Ovary (tissue), 9 donors: Measurements from ENCODE around the gene CAPNS1. TPM values are rescaled to one million over a fixed set of nuclear protein-coding genes. Genes with fewer than 3 reads are reported as not detected.
"Not testable (repeated sequence)": the region's sequence is repeated elsewhere in the genome, so short reads cannot be mapped to it uniquely, and the experiment has no call there.

Source experiments
- DNase-seq, 5 donors: peaks; one replicate each; pipeline ENCODE4 v3.0.0-alpha.2; 2019 to 2020
- H3K27ac ChIP-seq, 2 donors: fragments of 200-600 bp; one replicate each; pipeline versions ENCODE4 v1.5.1 to v1.8.0; 2019 to 2022
- H3K27me3 ChIP-seq: fragments of 200-600 bp; one replicate; pipeline ENCODE4 v1.8.0; 2022
- H3K36me3 ChIP-seq: fragments of 200-600 bp; sonication (generic); one replicate; pipeline ENCODE4 v1.5.1; 2019
- H3K4me1 ChIP-seq: one replicate; pipeline ENCODE4 v1.8.1; 2013; ENCODE audit warnings: mild to moderate bottlenecking, moderate library complexity; ENCODE audit not compliant: insufficient read depth
- H3K4me3 ChIP-seq: fragments of 200-600 bp; sonication (generic); one replicate; pipeline ENCODE4 v1.5.1; 2017
- H3K9me3 ChIP-seq, 2 donors: fragments of 200-600 bp in 1 of 2; sonication (generic) in 1 of 2; one replicate each; pipeline versions ENCODE4 v1.5.1 to v1.8.1; 2013 to 2019; ENCODE audit warnings: mild to moderate bottlenecking in 1 of 2, moderate library complexity in 1 of 2
- CTCF ChIP-seq, 3 donors: fragments of 450-650 bp in 2 of 3; fragments of 200-600 bp in 1 of 3; IDR thresholded peaks; one replicate each; pipeline versions ENCODE4 v1.5.1 to v1.8.0; 2016 to 2022; ENCODE audit warnings: antibody characterized with exemption in 3 of 3, mild to moderate bottlenecking in 1 of 3
- EP300 ChIP-seq: sonication (generic); formaldehyde crosslinking; IDR thresholded peaks from one replicate; pipeline ENCODE4 v1.6.1; 2017; ENCODE audit warnings: antibody characterized with exemption
- POLR2A ChIP-seq: fragments of 450-650 bp; IDR thresholded peaks from one replicate; pipeline ENCODE4 v1.6.1; 2017; ENCODE audit warnings: antibody characterized with exemption, mild to moderate bottlenecking, moderate library complexity
- WGBS, 3 donors: extraction: QIAGEN DNeasy Blood & Tissue Kit in 1 of 3; methylation state at CpG; one replicate each; pipeline versions ENCODE4 v1.1.5 to v1.1.7; 2013 to 2017; 5-methylcytosine and 5-hydroxymethylcytosine counted together
- intact Hi-C, 4 donors: fragments of 100-400 bp; cut with DNase I; formaldehyde crosslinking; loops; one replicate each; pipeline versions ENCODE4 v1.11.0 to v1.15.1; 2022 to 2023
- polyA plus RNA-seq, 2 donors: library from polyadenylated mRNA; stranded (reverse); fragments of 200-250 nt in 1 of 2; fragments of 350-450 nt in 1 of 2; fragmentation: Illumina TruSeq in 1 of 2; extraction: RNeasy Lipid Tissue Mini Kit (QIAGEN cat#74804) in 1 of 2; gene quantifications; one replicate each; pipeline ENCODE4 v1.2.3, GENCODE V29; 2013 to 2014
- total RNA-seq, 7 donors: library from RNA; depleted of rRNA in 2 of 7; stranded (reverse); fragments of >200 nt in 2 of 7; fragmentation: NEBNext Ultra II Directional in 3 of 7; extraction: Animal tissue kit (Norgen Biotek cat#: 25700) in 3 of 7; gene quantifications; one replicate each; pipeline versions ENCODE4 v1.1.0 to v1.2.4, GENCODE V29; 2016 to 2023
- donor health status: DM: no; HTN: no; CAD: no; lungs with moderate emphysema.
- donor health status: DM: no; HTN: no; CAD: no.
- donor health status: Bipolar disorder and iron deficiency.
- donor health status: DM: yes; HTN: yes; CAD: no.
- donor health status: DM: no; HTN: no; CAD: no.
- donor health status: DM: yes; HTN: yes; CAD: no.

CAPNS1 gene
- total and polyA plus RNA-seq, 9 donors: 69.4 to 783 (median 488) TPM

GRCh38 chr19:36163813-36164212, 23.9 kb downstream of the CAPNS1 start:
- H3K36me3 ChIP-seq: no peaks in the 10 kb centered on the region
- WGBS, 3 donors: 94 to 96% (median 96%) methylated on average over 12 of the region's 12 CpGs
- no peaks in the 10 kb centered on the region for H3K4me1 ChIP-seq
- no peak for DNase-seq
- H3K27ac ChIP-seq: no peak overlapping the region
- H3K4me3 ChIP-seq: no peak overlapping the region
- intact Hi-C loops: loop anchor here in 1 of 4 donors (10.0 kb wide), 1 partner anchor 99 kb away; no protein-coding TSS in a partner anchor
- no peaks in the 10 kb centered on the region for H3K27me3 ChIP-seq
- no peaks in the 10 kb centered on the region for H3K9me3 ChIP-seq
- no peak for TF ChIP-seq CTCF (IDR thresholded peaks at IDR 0.05)
- TF ChIP-seq EP300: no peak
- no peak for TF ChIP-seq POLR2A

GRCh38 chr19:36169084-36169760, 29.4 kb downstream of the CAPNS1 start:
- TF ChIP-seq POLR2A (no peak), CTCF (IDR thresholded peaks at IDR 0.05) (no peak), EP300 (no peak)
- intact Hi-C loops: loop anchor here in 1 of 4 donors (10.0 kb wide), 1 partner anchor 104 kb away; no protein-coding TSS in a partner anchor

GRCh38 chr19:36172852-36173251, 33.0 kb downstream of the CAPNS1 start:
- H3K36me3 ChIP-seq: no peaks in the 10 kb centered on the region
- intact Hi-C loops: loop anchor here in 3 of 4 donors (5.0 kb wide), 1 partner anchor 46 kb away; no protein-coding TSS in a partner anchor
- DNase-seq: no peak
- 80 to 94% (median 89%) methylated on average over 5 of the region's 5 CpGs for WGBS, 3 donors
- no peak for TF ChIP-seq EP300
- TF ChIP-seq CTCF (IDR thresholded peaks at IDR 0.05): no peak
- no peak for TF ChIP-seq POLR2A
- H3K27ac ChIP-seq: no peak overlapping the region
- H3K9me3 ChIP-seq: no peaks in the 10 kb centered on the region
- no peaks in the 10 kb centered on the region for H3K27me3 ChIP-seq
- no peaks in the 10 kb centered on the region for H3K4me1 ChIP-seq
- H3K4me3 ChIP-seq: no peak overlapping the region

More at GRCh38 chr19:36169084-36169760, 29.4 kb downstream of the CAPNS1 start:
- Histone ChIP-seq H3K9me3 (no peaks in the 10 kb centered on the region), H3K4me3 (no peak overlapping the region), H3K27me3 (no peaks in the 10 kb centered on the region), H3K27ac (no peak overlapping the region), H3K36me3 (no peaks in the 10 kb centered on the region), H3K4me1 (no peaks in the 10 kb centered on the region)
- DNase-seq: no peak
- 32 to 43% (median 41%) methylated on average over 9 of the region's 9 CpGs for WGBS, 3 donors

DNA sequence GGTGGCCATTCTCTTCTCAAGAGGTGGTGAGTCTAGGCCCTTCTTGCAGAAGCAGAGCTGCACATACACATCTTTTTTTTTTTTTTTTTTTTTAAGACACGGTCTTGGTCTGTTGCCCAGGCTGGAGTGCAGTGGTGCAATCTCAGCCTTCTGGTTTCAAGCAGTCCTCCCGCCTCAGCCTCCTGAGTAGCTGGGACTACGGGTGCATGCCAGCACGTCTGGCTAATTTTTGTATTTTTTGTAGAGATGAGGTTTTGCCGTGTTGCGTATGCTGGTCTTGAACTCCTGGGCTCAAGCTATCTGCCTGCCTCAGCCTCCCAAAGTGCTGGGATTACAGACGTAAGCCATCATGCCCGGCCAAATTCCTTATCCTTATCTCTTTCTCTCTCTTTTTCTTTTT, 34.0 kb downstream of the CAPNS1 start:
- 22 to 44% (median 31%) methylated on average over 8 of the region's 8 CpGs for WGBS, 3 donors
- intact Hi-C loops: loop anchor here in 3 of 4 donors (5.0 kb wide), 1 partner anchor 47 kb away; no protein-coding TSS in a partner anchor

DNA sequence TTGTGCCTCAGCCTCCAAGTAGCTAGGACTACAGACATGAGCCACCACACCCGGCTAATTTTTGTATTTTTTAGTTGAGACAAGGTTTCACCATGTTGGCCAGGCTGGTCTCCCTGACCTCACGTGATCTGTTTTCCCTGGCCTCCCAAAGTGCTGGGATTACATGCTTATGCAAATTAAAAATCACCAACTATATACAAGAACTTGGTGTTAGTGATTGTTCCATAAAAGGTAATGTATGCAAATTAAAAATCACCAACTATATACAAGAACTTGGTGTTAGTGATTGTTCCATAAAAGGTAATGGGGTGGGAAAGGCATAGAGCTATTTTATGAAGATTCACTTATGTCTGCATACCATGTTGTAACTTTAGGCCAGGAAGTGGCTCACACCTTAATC, 39.2 kb downstream of the CAPNS1 start:
- H3K4me1 ChIP-seq, H3K27me3 ChIP-seq, DNase-seq, H3K36me3 ChIP-seq, H3K4me3 ChIP-seq, H3K9me3 ChIP-seq, intact Hi-C loops, H3K27ac ChIP-seq: not testable (repeated sequence)
- 48 to 62% (median 56%) methylated on average over 2 of the region's 2 CpGs for WGBS, 3 donors

More for the DNA sequence above, 34.0 kb downstream of the CAPNS1 start:
- not testable (repeated sequence) for H3K4me1 ChIP-seq, H3K9me3 ChIP-seq, DNase-seq, H3K27me3 ChIP-seq, H3K4me3 ChIP-seq, H3K36me3 ChIP-seq, H3K27ac ChIP-seq
